ENCODE measurements around the gene CUX1.
"Not testable (repeated sequence)": the region's sequence is repeated elsewhere in the genome, so short reads cannot be mapped to it uniquely, and the experiment has no call there.

Gene CUX1

GRCh38 chr7:102146122-102146521 is 328.7 kb downstream of the CUX1 start:
- DNase-seq (ENCODE audit: low read depth in 3 of 3), result no peak

- DNase-seq (ENCODE audit: low read depth in 3 of 3), result no peak
These were observed 329.6 kb downstream of the CUX1 start for GRCh38 chr7:102147008-102147407.

GRCh38 chr7:102148799-102149198 is 331.4 kb downstream of the CUX1 start:
- DNase-seq (ENCODE audit: low read depth in 3 of 3), result no peak

GRCh38 chr7:102149416-102149815 is 332.0 kb downstream of the CUX1 start:
- no peak for DNase-seq (ENCODE audit: low read depth in 3 of 3)

- no peak for DNase-seq (ENCODE audit: low read depth in 3 of 3)
These were observed 332.8 kb downstream of the CUX1 start for GRCh38 chr7:102150266-102150665.

- DNase-seq (ENCODE audit: low read depth in 3 of 3), result no peak
These were observed 335.5 kb downstream of the CUX1 start for GRCh38 chr7:102152672-102153598.

- no peak for DNase-seq (ENCODE audit: low read depth in 3 of 3)
These were observed 336.1 kb downstream of the CUX1 start for GRCh38 chr7:102153599-102153946.

GRCh38 chr7:102154425-102154824 is 337.0 kb downstream of the CUX1 start:
- DNase-seq (ENCODE audit: low read depth in 3 of 3), result no peak

- no peak for DNase-seq (ENCODE audit: low read depth in 3 of 3)
These were observed 338.5 kb downstream of the CUX1 start for GRCh38 chr7:102155821-102156441.

GRCh38 chr7:102156867-102157266 is 339.4 kb downstream of the CUX1 start:
- no peak for DNase-seq (ENCODE audit: low read depth in 3 of 3)

- DNase-seq (ENCODE audit: low read depth in 3 of 3), result no peak
These were observed 347.7 kb downstream of the CUX1 start for GRCh38 chr7:102165136-102165535.

GRCh38 chr7:102167254-102167653 is 349.8 kb downstream of the CUX1 start:
- no peak for DNase-seq (ENCODE audit: low read depth in 3 of 3)

GRCh38 chr7:102169651-102170392 is 352.4 kb downstream of the CUX1 start:
- DNase-seq (ENCODE audit: low read depth in 3 of 3), result no peak

- no peak for DNase-seq (ENCODE audit: low read depth in 3 of 3)
These were observed 353.1 kb downstream of the CUX1 start for GRCh38 chr7:102170393-102170970.

GRCh38 chr7:102173669-102174068 is 356.2 kb downstream of the CUX1 start:
- no peak for DNase-seq (ENCODE audit: low read depth in 3 of 3)

- no peak for DNase-seq (ENCODE audit: low read depth in 3 of 3)
These were observed 358.2 kb downstream of the CUX1 start for GRCh38 chr7:102175423-102176170.

GRCh38 chr7:102178410-102178809 is 361.0 kb downstream of the CUX1 start:
- DNase-seq (ENCODE audit: low read depth in 3 of 3), result no peak

- DNase-seq (ENCODE audit: low read depth in 3 of 3), result no peak
These were observed 363.3 kb downstream of the CUX1 start for GRCh38 chr7:102180727-102181126.

- no peak for DNase-seq (ENCODE audit: low read depth in 3 of 3)
These were observed 364.1 kb downstream of the CUX1 start for GRCh38 chr7:102181517-102181916.

GRCh38 chr7:102182016-102182415 is 364.6 kb downstream of the CUX1 start:
- no peak for DNase-seq (ENCODE audit: low read depth in 3 of 3)

GRCh38 chr7:102183848-102184247 is 366.4 kb downstream of the CUX1 start:
- DNase-seq (ENCODE audit: low read depth in 3 of 3), result not testable (repeated sequence)

All from stimulated activated CD4-positive, alpha-beta T cell treated with anti-CD3 and anti-CD28 coated beads, TNF-alpha, amount 100 ng/mL, for 48 hours (primary cell).